HG03432 (cell line): Measurements from ENCODE around the gene CASP12.

Source experiments
- ATAC-seq: cut with Tn5 transposase; IDR thresholded peaks from one replicate; pipeline ENCODE4 v1.9.1; 2021; ENCODE audit warnings: mild to moderate bottlenecking, moderate library complexity; ENCODE audit not compliant: unreplicated experiment

The CASP12 gene

DNA sequence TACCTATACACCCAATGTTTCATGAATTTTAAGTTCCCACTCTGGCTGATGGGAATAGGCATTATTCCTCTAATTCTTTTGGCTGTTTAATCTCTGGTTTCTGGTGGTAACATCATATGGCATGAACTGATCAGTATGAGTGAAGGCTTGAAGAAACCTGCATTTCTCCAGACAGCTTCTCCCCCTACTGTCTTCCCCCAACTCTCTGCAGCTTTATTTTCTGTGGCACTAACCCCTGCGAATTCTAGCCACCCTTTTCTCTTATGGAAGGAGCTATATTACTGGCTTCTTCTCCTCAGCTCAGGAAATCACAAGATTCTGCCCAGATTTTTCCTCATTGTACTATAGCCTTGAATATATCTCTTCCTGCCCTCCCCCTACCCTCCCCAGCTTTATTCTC is 57.1 kb downstream of the CASP12 start:
- ATAC-seq: no peak

DNA sequence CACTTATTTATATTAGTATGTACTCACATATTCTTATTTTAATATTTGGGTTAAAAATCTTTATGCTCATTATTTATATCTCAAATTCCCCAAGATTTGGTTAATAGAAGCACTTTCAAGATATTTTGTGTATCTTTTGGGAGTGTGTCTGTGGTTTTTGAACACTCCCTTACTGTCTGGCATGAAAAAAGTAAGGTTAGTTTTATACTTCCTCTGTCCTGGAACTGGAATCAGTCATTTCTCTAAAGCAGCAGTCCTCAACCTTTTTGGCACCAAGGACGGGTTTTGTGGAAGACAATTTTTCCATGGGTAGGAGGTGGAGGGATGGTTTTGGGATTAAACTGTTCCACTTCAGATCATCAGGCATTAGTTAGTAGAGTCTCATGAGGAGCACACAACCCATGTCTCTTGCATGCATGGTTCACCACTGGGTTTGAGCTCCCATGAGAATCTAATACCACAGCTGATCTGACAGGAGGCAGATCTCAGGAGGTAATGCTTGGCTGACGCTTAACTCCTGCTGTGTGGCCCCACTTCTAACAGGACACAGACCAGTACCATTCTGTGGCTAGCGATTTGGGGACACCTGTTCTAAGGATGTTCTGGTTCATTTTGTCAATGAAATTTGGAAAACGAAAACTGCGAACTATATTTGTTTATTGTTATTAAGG is 60.2 kb downstream of the CASP12 start:
- no peak for ATAC-seq

DNA sequence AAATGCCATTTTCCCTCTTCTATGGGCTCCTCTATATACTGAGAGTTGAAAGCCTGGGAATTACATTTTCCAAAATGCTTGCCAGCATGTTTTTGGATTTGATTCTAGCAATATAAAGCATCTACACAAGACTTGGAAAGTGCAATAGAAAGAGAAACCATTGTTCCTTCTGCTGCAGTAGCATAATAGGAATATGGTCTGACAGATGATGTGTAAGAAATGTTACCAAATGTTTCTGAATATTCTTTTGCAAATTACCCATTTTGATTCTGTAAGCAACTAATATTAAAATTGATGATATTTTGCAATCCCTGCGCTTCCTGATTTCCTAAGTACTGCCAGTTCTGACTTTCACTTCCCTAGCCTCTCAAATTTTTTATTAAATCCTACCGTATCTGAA is 61.6 kb downstream of the CASP12 start:
- ATAC-seq: no peak
